GM18519 (cell line): ENCODE results near the gene SUPT4H1.

Experiments
- ATAC-seq: cut with Tn5 transposase; IDR thresholded peaks from one replicate; pipeline ENCODE4 v1.9.1; 2021; ENCODE audit warnings: mild to moderate bottlenecking, moderate library complexity; ENCODE audit not compliant: unreplicated experiment, low FRiP score

SUPT4H1 gene

DNA sequence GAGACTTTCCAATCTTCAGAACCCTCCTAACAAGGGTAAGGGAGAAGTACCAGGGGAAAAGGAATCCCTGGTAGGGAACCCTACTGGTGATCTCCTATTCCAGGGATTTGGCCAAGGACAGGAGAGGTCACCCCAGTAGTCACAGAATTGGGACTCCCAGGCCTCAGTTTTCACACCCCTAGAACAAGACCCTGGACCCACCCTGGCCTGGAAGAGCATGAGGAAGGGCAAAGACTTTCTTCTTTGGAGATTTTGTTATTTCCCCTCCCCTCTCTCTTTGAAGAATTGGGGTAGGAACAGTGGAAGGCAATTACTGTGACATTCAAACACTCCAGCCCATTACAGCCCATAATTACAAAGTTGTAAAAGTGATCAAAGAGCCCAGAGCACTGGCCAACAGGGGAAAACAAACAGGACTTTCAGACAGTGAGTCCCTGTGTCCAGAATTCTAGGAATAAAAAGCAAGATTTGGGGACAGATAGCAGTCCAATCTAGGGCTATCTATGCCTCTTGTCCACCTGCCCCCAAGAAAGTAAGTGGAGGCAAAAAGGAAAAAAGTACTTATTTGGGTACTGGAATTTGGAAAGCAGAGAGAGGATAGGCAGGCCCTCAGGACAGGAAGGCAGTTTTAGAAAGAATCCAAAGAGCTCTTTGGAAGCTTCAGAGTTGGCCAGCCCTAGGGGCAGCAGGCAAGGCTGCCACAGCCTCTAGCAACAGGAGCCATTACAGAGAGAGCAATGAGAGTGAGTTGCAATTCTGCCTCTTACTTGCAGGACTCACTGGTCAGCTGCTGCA lies 13.4 kb upstream of the SUPT4H1 start:
- ATAC-seq = no peak

DNA sequence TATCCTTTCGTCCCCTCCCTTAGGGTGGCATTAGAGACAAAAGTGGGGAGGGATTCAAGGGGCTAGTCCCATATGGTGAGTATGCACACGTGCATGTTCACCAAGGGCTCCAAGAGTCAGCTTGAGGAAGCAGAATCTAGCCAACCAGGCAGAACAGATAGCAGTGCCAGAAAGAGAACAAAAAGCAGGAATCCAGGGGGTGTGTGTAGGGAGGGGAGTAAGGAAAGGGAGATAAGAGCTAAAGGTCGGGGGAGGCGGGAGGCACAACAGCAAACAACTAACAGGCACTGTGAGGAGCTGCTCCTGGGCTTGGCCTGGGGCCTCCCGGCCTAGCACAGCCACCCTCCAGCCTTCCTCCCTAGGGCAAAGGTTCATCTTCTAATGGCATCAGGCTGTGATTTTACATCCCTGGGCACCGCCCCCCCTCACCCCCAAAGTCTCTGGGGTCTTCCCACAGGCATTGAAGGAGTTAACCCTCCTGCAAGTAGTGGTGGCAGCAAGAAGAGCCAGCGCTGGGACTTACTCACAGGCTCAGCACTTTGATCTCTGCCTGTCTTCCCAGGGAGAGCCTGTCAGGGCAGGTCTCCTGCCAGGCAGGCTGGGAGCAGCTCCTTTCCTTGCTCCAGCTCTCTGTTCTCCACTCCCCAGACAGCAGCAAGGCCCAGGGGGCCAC lies 12.4 kb upstream of the SUPT4H1 start:
- ATAC-seq = no peak

DNA sequence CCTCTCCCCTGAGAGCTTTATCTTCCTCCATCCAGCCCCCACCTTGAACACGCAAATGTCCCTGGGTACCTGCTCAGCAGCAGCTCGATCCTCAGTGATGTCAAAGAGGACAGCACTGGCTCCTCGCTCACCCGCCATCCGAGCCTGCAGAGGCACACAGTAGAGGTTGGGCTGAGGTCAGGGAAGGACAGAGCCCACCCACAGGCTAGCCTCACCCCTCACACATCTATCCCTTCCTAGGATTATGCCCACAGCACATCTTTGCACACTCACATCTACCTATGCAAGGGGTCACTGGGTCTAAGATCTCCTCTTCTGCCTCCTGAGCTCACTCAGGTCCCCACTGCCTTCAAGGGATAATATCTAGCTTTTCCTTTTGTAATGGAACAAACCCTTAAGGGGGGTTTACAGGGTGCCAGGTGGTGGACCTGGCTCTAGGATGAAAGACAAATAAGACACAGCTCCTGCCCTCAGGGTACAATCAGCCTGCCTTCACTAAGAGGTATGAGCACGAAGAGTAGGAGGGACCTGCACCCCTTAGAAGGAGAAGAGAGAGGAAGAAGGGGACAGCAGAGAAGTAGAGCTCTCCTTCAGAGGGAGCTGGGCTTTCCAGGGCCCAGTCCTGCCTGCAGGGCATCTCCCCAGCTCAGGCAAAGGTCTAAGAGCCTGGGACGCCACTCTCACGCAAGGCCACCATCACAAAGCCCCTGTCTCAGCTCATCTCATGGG lies 11.6 kb upstream of the SUPT4H1 start:
- no peak for ATAC-seq

DNA sequence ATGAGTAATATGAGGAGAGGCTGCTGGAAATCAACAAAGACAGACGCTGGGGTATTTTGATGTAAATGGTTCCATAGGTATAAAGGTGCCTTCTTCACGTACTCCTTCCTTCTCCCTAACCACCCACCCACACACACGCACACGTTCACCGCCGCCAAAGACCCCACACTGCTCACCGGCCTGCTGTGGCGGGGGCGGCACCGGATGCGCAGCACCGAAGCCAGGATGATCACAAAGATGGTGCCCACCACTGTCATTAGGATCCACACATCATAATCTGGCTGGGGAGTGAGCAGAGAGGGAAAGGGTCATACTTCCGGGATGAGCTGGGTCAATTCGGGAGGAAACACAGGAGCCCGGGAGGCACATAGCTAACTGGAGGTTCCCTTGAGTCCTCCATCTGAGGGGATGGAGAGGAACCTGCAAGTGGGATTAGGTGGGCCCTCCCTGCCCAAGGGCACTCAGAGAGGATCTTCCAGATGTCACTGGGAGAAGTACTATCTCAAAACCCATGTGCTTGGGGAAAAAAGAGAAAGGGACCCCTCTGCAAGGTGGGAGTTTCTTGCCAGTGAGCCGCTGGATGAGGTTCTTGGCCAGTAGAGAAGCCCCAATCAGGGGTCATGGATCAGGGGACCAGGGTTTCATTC lies 10.5 kb upstream of the SUPT4H1 start:
- ATAC-seq = no peak

DNA sequence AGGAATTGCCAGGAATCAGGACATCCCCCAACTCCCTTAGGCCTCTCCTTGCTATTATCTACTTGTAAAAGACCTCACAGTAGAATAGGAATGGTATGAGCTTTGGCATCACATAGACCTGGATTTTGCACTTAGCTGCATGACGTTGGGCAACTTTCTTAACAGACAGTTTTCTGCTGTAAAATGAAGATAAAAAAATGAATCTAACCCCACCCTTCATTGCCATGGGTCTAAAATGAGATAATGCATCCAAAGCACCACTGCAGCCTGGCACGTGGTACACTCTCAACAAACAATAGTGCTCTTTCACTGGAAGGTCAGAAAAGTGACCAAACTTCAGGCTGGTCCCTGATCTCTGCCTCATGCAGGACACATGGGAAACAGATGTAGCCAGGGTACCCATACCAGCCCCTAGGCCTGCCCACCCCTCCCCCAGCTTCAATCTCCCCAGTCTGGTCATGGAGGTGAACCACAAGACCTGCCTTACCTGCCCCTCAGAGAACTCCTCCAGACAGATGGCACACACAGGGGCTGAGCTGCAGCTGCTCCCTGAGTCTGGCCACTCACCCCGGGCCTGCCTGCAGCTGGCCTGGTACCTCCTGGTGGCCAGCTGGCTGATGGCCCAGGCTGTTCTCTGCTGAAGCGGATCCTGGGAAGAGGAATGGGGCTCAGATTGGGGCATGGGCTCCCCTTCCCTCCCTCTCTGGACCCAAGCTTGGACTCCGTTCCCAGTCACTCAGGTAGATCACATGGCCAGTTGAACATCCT lies 8.5 kb upstream of the SUPT4H1 start:
- no peak for ATAC-seq

DNA sequence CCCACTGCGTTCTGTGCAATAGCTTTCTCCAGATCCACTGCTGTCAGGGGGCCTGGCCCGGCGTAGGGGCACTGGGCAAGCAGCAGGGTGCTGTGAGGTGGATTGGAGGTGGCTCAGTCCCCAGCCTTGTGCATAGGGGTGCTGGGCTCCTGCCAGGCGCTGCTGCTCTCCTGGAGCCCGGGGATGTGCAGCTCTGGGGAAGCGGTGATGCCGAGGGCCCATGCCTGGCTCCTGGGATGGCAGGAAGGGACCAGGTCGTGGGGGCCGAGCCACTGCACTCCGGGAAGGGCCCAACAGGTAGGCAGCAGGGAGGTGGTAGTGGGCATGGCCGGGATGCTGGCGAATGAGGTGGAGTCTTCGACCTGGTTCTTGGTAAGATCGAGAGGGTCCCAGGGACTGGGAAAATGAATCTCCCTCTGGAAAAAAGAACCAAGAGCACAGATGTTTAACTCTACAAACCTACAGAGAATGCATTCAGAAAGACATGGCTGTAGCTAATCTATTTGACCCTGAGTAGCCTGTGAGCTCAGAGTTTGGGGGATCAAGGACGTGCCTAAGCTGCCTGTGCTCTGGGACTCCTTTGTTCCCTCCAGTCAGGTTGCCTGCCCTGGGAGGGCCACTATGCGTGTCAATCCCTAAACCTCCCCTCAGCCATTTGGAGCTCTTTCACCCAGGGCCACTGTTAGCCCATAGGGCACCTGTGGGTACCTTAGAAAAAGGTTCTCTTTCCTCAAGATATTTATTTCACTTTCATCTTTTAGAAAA lies 6.6 kb upstream of the SUPT4H1 start:
- ATAC-seq = no peak

DNA sequence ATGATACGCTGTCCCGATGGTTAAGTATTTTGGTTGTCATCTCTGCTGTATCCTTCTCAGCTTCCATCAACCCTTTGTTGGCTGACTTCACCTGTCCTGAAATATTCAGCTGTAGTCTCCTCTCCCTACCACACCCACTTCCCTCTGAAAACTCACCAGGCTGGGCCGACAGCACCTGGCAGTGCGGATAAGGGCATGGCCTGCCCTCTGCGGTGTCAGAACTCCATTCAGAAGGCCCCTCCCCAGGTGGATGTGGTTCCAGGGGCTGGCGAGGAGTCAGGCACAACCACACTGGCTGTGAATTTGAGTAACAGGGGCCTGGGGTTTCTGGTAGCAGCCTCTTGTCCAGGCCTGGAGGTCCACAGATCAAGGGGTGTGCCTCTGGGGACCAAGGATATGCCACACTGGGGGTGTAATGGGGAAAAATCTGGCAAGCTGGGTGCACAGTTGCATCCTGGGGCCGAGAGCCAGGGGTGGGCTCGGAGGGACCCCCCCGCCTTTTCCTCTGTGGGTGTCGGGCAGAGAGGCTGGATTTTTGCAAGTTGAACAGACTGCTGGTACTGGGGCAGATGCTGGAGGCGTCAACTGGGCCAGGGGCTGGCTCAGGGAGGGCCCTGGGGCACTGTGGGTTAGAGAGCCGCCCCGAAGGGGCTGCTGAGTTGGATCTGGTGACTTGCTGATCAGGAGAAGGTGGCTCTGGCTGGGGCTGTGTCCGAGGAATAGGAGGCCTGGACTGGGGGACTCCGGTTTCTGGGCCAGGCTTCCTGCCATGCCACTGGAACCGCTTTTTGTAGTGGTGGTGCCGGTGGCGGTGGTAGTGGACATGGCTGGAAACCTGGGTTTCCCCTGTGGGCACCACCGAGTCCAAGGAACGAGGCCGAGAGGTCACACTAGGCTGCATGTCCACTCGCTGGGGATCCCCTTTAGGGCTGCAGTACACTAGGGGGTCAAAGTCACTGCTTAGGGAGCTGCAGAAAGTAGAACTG lies 5.6 kb upstream of the SUPT4H1 start:
- ATAC-seq = no peak

DNA sequence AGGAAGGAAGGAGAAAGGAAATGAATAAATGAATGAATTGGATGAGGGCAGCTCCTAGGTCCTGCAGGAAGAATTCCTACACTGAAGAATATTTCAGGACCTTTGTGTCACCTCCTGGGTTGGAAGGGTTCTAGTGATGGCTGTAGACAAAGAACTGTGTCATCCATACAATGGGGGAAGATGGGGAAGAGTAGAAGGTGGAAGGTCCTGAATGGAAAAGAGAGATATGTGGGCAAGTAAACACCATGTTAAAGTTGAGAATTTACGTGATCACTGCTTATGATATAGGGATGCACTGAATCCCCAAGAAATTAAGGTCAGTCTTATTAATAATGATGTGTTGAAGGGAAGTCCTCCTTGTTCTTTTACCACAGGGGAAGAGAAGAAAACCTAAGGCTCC lies 4.2 kb upstream of the SUPT4H1 start:
- no peak for ATAC-seq

DNA sequence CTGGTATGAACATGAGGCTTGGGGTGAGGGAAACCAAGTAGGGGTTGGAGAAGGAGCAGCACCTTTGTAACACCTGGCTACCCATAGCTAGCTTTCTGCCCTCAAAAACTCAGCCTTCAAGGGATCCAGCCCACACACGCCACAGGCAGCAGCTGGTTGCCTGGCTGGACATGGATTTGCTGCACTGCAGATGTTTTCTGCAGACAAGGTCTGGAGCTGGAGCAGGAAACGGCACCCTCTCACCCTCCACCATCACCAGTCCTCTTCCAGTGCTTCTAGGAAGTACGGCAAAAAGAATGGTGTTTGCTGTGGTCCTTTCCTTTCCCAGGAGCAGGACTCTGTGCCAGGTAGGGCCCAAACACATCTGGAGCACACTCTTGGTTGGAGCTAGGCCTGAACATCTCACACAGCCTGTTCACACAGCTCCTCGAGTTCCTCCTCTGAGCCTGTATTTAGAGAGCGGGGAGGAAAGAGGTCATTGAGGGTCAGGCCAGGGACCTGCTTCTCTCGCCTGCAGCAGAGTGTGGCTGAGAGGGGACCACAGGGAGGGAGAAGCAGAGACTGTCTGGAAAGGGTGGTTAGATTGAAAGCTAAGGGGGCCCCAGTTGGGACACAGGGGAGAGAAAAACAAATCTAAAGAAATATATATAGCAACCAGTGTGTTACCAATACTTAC lies 2.7 kb upstream of the SUPT4H1 start:
- ATAC-seq = no peak

DNA sequence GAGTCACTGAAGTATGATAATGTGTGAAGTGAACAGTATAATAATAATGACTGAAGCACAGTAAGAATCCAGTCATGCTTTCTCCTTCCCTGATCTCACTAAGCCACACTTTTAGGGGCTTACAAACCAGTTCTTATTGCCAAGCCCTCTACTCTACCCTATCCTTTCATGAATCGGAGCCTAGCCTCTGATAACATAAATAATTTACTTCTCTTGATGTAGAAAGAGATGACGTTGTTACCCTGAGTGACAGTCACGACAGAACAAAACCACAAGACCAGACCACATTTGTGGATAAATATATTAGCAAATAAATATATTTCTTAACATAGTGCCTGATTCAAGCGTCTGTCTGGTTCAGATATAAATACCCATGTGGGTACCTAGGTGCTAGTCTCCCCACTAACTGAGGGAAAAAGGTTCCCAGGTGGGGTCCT lies 1.4 kb upstream of the SUPT4H1 start:
- ATAC-seq = no peak

DNA sequence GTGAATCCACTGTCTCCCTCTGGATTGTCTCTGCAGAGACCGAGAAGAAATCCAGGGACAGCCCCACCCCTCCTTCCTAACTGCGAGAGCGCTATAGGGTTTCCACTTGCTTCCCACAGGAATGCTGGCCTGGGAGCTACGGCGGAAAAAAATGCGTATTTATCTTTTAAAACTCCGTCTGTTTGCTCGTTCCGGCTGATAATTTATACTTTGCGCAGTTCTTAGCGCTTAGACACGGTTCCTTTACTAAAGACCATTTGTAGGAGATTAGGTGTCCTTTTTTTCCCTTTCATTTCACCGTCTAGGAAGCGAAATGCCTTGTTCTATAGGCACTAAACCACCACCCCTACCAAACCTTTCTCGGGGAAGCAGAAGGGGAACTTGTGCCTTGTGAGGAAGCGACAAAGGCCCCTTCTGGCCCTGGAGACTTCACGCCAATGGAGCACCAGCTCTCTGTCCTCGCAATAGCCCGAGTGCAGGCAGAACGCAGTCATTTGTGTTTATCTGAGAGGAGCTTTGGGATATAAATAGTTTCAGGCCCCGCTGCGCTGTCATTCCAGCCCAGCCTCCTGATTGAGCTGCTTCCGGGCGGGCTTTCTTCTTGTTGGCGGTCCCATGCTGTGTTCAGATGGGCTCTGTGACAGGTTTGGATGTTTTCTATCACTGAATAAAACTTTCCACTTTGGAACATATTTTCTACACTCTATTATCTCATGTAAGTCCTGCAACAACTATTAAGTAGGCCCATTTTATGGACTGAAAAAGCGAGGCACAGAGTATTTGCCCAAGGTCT lies 791 bp upstream of the SUPT4H1 start:
- no peak for ATAC-seq

DNA sequence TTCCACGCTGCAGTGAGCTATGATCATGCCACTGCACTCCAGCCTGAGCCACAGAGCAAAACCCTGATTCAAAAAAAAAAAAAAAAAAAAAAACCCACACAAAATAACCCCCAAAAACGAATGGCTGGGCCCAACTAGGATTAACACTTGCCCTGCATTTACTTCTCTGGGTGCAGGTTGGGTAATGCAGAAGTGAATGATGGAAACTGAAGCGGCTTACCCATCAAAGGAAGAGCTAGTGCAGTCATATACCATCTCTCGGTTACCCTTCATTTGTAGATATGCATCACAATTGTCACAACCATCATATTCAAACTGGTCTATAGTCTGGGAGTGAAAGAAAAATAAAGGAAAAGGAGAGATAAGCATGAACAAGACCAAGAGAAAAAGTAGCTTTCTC lies 819 bp downstream of the SUPT4H1 start:
- no peak for ATAC-seq

DNA sequence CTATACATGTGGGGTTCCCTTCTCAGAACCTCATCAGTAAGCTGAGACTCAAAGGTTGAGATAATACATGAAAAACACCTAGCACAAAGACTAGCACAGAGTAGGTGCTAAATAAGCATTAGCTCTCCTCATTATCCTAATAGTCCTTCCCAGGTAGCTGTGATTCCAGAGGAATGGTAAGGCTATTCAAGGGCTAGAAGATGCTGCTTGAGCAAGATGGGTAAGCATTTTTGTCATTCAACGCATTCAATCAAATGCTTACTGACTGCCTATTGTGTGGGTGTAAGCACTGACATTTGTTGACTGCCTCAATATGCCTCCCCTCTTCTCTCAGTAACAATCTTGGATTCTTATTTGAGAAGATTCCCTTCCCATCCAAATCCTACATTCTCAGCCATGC lies 4.0 kb downstream of the SUPT4H1 start:
- no peak for ATAC-seq

DNA sequence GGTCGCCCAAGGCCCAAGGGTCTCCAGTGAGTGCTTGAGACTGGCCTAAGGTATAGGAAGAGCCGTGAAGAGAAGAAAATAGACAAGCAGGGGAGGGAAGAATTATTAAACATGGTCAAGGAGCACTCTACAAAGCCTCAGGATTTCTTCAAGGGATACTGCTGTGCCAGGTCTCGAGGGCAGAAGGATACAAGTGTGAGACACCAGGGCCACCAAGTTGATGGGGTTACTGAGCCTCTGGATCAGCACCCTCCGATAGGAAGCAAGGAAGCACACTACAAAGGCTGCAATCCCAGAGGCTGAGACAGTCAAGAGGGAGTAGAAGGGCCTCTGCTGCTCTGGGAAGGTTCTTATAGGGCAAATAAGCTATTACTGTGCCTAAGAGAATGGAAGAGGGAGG lies 6.5 kb downstream of the SUPT4H1 start:
- no peak for ATAC-seq

DNA sequence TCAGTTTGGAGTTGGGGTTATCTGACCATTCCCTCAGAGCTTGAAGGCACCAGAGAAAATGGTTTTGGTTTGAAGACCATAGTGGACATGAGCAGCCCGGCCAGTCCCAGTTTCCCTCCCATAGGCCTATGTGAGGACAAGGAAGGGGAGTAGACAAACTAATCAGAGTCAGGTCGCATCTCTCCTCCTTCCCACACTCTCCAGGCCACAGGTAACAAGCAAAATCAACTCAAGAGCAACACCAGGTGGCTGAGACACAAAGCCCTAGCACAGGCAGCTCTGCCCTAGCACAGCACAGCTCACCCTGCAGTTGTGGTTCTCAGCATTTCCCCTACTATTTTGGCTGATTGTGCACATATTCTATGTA lies 7.2 kb downstream of the SUPT4H1 start:
- ATAC-seq = peak; percentile 33

DNA sequence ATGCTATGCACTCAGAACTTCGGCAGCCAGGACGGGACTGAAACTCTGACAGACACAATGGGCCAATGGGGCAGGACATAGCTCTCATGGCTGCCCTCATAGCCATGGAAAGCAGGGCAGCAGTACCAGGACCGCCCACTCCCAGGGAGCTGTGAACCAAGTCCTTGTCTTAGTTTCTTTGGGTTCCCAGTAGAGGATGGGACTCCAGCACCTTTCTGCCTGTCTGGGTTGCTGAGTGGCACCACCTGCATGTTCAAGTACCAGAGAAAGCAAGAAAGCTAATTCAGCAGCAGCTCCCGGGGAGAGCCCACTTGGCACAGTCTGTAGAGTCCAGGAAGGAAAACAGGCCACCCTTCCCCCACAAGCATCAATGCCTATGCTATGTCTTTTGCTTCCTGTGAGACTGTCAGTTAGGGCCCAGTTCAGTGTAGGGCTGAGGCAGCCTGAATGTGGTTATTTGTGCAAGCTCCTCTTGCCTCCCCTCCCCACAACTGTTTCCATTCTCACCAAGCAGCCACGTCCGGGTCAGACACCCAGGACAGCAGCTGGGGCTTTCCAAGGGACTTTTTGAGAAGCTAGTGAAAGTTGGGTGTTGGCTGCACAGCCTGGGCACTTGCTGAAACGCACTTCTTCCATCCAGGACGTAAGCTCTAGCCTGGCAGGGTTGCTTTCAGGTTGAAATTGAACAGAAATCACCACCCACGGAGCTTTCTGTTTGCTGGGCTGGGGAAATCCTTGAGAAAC lies 7.8 kb downstream of the SUPT4H1 start:
- ATAC-seq = peak; percentile 65
